ENCODE results near the gene GON7.
"Not testable (repeated sequence)": the region's sequence is repeated elsewhere in the genome, so short reads cannot be mapped to it uniquely, and the experiment has no call there.

The GON7 gene

DNA sequence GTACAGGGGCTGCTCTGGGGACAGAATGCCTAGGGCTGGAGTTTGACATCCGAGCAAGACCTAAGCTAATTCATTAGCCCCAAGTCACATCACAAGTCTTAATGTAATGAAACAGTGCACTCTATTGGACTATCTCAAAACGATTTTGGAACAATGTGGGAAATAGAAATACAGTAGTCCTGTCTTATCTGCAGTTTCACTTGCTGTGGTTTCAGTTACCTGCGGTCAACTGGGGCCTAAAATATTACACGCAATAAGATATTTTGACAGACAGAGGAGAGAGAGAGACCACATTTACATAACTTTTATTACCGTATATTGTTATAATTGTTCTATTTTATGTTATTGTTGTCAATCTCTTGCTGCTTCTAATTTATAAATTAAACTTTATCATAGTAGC is 43.3 kb downstream of the GON7 start:
- Histone ChIP-seq H3K36me3 (ENCODE audit: insufficient read depth, insufficient read length, low read length) (no peaks in the 10 kb centered on the region), H3K9ac (ENCODE audit: insufficient read length, low read depth) (no peak overlapping the region), H3K9me3 (ENCODE audit: insufficient read depth, low read length) (no peaks in the 10 kb centered on the region), H3K4me1 (ENCODE audit: insufficient read depth, insufficient read length) (no peaks in the 10 kb centered on the region), H3K4me3 (ENCODE audit: insufficient read length, low read depth) (no peak overlapping the region), H3K27me3 (ENCODE audit: insufficient read depth, insufficient read length) (no peaks in the 10 kb centered on the region)
- DNase-seq (ENCODE audit: low read depth, low spot score): no peak
- TF ChIP-seq YY1 (IDR thresholded peaks at IDR 0.05; ENCODE audit: insufficient read depth, insufficient read length) (no peak), SUZ12 (IDR thresholded peaks at IDR 0.05; ENCODE audit: extremely low read depth, insufficient read depth, insufficient read length) (no peak), ZNF274 (IDR thresholded peaks at IDR 0.05; ENCODE audit: low read depth, low read length) (no peak)

GRCh38 chr14:93161411-93161940 is 45.4 kb downstream of the GON7 start:
- H3K27me3 ChIP-seq (ENCODE audit: insufficient read depth, insufficient read length): no peaks in the 10 kb centered on the region
- no peak overlapping the region for H3K9ac ChIP-seq (ENCODE audit: insufficient read length, low read depth)
- TF ChIP-seq SUZ12 (IDR thresholded peaks at IDR 0.05; ENCODE audit: extremely low read depth, insufficient read depth, insufficient read length) (no peak), ZNF274 (IDR thresholded peaks at IDR 0.05; ENCODE audit: low read depth, low read length) (no peak), YY1 (IDR thresholded peaks at IDR 0.05; ENCODE audit: insufficient read depth, insufficient read length) (no peak)
- DNase-seq (ENCODE audit: low read depth, low spot score): no peak
- no peaks in the 10 kb centered on the region for H3K9me3 ChIP-seq (ENCODE audit: insufficient read depth, low read length)
- H3K4me1 ChIP-seq (ENCODE audit: insufficient read depth, insufficient read length): no peaks in the 10 kb centered on the region
- no peaks in the 10 kb centered on the region for H3K36me3 ChIP-seq (ENCODE audit: insufficient read depth, insufficient read length, low read length)
- no peak overlapping the region for H3K4me3 ChIP-seq (ENCODE audit: insufficient read length, low read depth)

DNA sequence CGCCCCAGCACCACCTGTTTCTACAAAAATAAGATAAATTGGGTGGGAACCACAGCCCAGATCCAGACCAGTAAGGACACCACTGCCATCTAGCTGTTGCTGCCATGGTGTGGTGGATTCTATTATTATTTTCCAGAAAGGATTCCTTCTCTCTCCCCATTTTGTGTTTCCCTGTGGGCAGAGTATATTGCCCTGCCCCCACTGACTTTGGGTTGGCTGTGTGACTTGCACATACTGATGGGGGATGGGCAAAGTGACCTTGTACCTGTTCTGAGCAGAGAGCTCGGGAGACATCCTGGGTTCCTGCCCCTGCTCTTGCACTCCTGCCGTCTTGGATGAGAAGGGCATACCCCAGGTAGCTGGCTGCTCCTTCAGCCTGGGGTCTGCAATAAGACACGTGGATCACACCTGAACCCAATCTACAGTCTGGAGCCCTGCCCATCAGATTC is 46.5 kb downstream of the GON7 start:
- Histone ChIP-seq H3K4me3 (ENCODE audit: insufficient read length, low read depth) (no peak overlapping the region), H3K4me1 (ENCODE audit: insufficient read depth, insufficient read length) (no peaks in the 10 kb centered on the region), H3K36me3 (ENCODE audit: insufficient read depth, insufficient read length, low read length) (no peaks in the 10 kb centered on the region), H3K27me3 (ENCODE audit: insufficient read depth, insufficient read length) (no peaks in the 10 kb centered on the region), H3K9ac (ENCODE audit: insufficient read length, low read depth) (no peak overlapping the region), H3K9me3 (ENCODE audit: insufficient read depth, low read length) (no peaks in the 10 kb centered on the region)
- no peak for DNase-seq (ENCODE audit: low read depth, low spot score)
- TF ChIP-seq SUZ12 (IDR thresholded peaks at IDR 0.05; ENCODE audit: extremely low read depth, insufficient read depth, insufficient read length): no peak
- no peak for TF ChIP-seq ZNF274 (IDR thresholded peaks at IDR 0.05; ENCODE audit: low read depth, low read length)

GRCh38 chr14:93159625-93160352 is 47.1 kb downstream of the GON7 start:
- not testable (repeated sequence) for DNase-seq (ENCODE audit: low read depth, low spot score); H3K9me3 ChIP-seq (ENCODE audit: insufficient read depth, low read length); H3K4me3 ChIP-seq (ENCODE audit: insufficient read length, low read depth); H3K9ac ChIP-seq (ENCODE audit: insufficient read length, low read depth); H3K36me3 ChIP-seq (ENCODE audit: insufficient read depth, insufficient read length, low read length); H3K4me1 ChIP-seq (ENCODE audit: insufficient read depth, insufficient read length); H3K27me3 ChIP-seq (ENCODE audit: insufficient read depth, insufficient read length)

DNA sequence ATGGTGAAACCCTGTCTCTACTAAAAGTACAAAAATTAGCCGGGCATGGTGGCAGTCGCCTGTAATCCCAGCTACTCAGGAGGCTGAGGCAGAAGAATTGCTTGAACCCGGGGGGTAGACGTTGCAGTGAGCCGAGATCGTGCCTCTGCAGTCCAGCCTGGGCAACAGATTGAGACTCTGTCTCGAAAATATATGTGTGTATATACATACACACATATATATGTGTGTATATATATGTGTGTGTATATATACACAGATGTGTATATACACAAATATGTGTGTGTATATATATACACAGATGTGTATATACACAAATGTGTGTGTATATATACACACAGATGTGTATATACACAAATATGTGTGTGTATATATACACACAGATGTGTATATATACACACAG is 48.5 kb downstream of the GON7 start:
- not testable (repeated sequence) for H3K27me3 ChIP-seq (ENCODE audit: insufficient read depth, insufficient read length); H3K4me3 ChIP-seq (ENCODE audit: insufficient read length, low read depth); H3K4me1 ChIP-seq (ENCODE audit: insufficient read depth, insufficient read length); H3K36me3 ChIP-seq (ENCODE audit: insufficient read depth, insufficient read length, low read length); DNase-seq (ENCODE audit: low read depth, low spot score); H3K9me3 ChIP-seq (ENCODE audit: insufficient read depth, low read length); H3K9ac ChIP-seq (ENCODE audit: insufficient read length, low read depth)

GRCh38 chr14:93156693-93157369 is 50.0 kb downstream of the GON7 start:
- H3K9ac ChIP-seq (ENCODE audit: insufficient read length, low read depth): no peak overlapping the region
- no peak overlapping the region for H3K4me3 ChIP-seq (ENCODE audit: insufficient read length, low read depth)
- no peak for DNase-seq (ENCODE audit: low read depth, low spot score)
- no peaks in the 10 kb centered on the region for H3K9me3 ChIP-seq (ENCODE audit: insufficient read depth, low read length)
- no peaks in the 10 kb centered on the region for H3K27me3 ChIP-seq (ENCODE audit: insufficient read depth, insufficient read length)
- no peaks in the 10 kb centered on the region for H3K4me1 ChIP-seq (ENCODE audit: insufficient read depth, insufficient read length)
- no peak for TF ChIP-seq ZNF274 (IDR thresholded peaks at IDR 0.05; ENCODE audit: low read depth, low read length)
- no peaks in the 10 kb centered on the region for H3K36me3 ChIP-seq (ENCODE audit: insufficient read depth, insufficient read length, low read length)

DNA sequence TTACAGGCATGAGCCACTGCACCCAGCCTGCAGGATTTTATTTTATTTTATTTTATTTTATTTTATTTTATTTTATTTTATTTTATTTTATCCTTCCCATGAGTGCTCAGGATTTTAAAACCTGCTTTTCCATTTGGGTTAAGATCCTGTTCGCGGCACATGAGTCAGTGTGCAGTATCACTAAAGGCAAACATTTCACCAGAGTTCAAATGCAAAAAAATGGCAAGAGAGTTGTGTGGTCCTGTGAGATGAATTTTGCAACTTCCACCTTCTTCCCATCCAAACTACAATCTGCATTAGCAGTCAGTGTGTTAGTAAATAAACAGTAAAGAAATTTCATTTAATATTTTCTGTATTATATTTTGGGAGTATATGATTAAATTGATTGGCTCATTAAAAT is 51.2 kb downstream of the GON7 start:
- no peak overlapping the region for H3K9ac ChIP-seq (ENCODE audit: insufficient read length, low read depth)
- H3K9me3 ChIP-seq (ENCODE audit: insufficient read depth, low read length): no peaks in the 10 kb centered on the region
- H3K4me1 ChIP-seq (ENCODE audit: insufficient read depth, insufficient read length): no peaks in the 10 kb centered on the region
- H3K4me3 ChIP-seq (ENCODE audit: insufficient read length, low read depth): no peak overlapping the region
- H3K36me3 ChIP-seq (ENCODE audit: insufficient read depth, insufficient read length, low read length): no peaks in the 10 kb centered on the region
- TF ChIP-seq YY1 (IDR thresholded peaks at IDR 0.05; ENCODE audit: insufficient read depth, insufficient read length) (no peak), ZNF274 (IDR thresholded peaks at IDR 0.05; ENCODE audit: low read depth, low read length) (no peak), SUZ12 (IDR thresholded peaks at IDR 0.05; ENCODE audit: extremely low read depth, insufficient read depth, insufficient read length) (no peak)
- no peak for DNase-seq (ENCODE audit: low read depth, low spot score)
- no peaks in the 10 kb centered on the region for H3K27me3 ChIP-seq (ENCODE audit: insufficient read depth, insufficient read length)
